ENCODE data around the gene TAX1BP3. TPM values are rescaled to one million over a fixed set of nuclear protein-coding genes. Genes with fewer than 3 reads are reported as not detected.

Gene TAX1BP3
- total and polyA plus RNA-seq, 12 donors: 134 to 206 (median 168) TPM

DNA sequence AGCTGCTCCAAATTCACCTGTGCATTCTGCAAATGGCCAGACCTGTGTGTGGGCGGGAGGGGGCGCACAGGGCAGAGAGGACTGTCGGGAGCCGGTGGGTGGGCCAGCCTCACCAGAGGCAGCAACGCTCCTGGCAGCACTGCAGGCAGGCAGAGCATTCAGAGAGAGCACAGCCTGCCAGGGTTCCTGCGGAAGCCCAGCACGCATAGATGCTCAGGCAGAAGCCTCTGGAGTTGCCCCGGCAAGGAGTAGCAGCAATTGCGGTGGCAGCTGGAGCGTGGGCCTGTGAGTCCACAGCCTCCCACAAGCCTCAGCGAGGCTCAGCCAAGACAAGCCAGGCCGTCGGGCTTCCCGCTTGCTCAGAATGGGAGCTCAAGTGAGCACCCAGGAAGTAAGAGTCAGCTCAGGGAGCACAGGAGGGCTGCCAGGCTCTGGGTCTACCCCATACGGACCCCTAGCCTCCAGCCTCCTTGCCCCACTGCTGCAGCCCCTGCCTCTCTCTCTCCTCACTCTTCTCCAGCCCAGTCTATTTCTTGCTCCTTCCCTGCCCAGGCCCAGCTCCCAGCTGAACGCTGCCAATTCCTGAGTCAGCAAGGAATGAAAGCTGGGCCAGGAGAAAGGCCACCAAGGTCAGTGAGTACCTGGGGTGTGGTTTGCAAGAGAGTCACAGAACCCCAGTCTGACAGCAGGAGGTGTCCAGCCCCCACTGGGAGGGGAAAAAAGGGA is 9.9 kb upstream of the TAX1BP3 start:
- peaks cover 0 to 8% (median 0%) of the 10 kb centered on the region in 9 donors for H3K36me3 ChIP-seq
- H3K27me3 ChIP-seq: peaks cover 0 to 7% (median 3%) of the 10 kb centered on the region in 7 donors
- DNase-seq (no peak), ATAC-seq (peak in 2 of 8 donors; percentile 7 to 13)
- no peak overlapping the region for H3K4me3 ChIP-seq
- no peak overlapping the region for H3K27ac ChIP-seq
- peaks cover 0 to 10% (median 0%) of the 10 kb centered on the region in 9 donors for H3K4me1 ChIP-seq
- WGBS, 2 donors: 59 to 62% methylated on average over 16 of the region's 16 CpGs
- H3K9me3 ChIP-seq: no peaks in the 10 kb centered on the region
- intact Hi-C loops (cut with DNase I): no loop called here
- TF ChIP-seq, protein P1, sequence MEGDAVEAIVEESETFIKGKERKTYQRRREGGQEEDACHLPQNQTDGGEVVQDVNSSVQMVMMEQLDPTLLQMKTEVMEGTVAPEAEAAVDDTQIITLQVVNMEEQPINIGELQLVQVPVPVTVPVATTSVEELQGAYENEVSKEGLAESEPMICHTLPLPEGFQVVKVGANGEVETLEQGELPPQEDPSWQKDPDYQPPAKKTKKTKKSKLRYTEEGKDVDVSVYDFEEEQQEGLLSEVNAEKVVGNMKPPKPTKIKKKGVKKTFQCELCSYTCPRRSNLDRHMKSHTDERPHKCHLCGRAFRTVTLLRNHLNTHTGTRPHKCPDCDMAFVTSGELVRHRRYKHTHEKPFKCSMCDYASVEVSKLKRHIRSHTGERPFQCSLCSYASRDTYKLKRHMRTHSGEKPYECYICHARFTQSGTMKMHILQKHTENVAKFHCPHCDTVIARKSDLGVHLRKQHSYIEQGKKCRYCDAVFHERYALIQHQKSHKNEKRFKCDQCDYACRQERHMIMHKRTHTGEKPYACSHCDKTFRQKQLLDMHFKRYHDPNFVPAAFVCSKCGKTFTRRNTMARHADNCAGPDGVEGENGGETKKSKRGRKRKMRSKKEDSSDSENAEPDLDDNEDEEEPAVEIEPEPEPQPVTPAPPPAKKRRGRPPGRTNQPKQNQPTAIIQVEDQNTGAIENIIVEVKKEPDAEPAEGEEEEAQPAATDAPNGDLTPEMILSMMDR (IDR thresholded peaks at IDR 0.05): no peak

- DNase-seq: no peak
- peaks cover 0 to 19% (median 0%) of the 10 kb centered on the region in 9 donors for H3K36me3 ChIP-seq
- H3K27me3 ChIP-seq: no peaks in the 10 kb centered on the region
- WGBS, 2 donors: 85 to 88% methylated on average over 11 of the region's 11 CpGs
- TF ChIP-seq, protein P1 (IDR thresholded peaks at IDR 0.05): no peak
- H3K4me3 ChIP-seq: no peak overlapping the region
- H3K27ac ChIP-seq: no peak overlapping the region
- intact Hi-C loops (cut with DNase I): no loop called here
- ATAC-seq: no peak
- H3K9me3 ChIP-seq: no peaks in the 10 kb centered on the region
- H3K4me1 ChIP-seq: peaks cover 0 to 4% (median 0%) of the 10 kb centered on the region in 9 donors
Measured at GRCh38 chr17:3675886-3676285, 7.5 kb upstream of the TAX1BP3 start.

- WGBS, 2 donors: 96 to 97% methylated on average over 4 of the region's 4 CpGs
Measured at GRCh38 chr17:3672571-3672970, 4.2 kb upstream of the TAX1BP3 start.

GRCh38 chr17:3669548-3669947 is 1.2 kb upstream of the TAX1BP3 start:
- Histone ChIP-seq H3K27me3 (no peaks in the 10 kb centered on the region), H3K4me3 (peak overlapping the region; percentile 68 to 99 (median 86)), H3K27ac (peak overlapping the region in 3 of 10 donors; percentile 95 to 99 (median 99)), H3K9me3 (no peaks in the 10 kb centered on the region), H3K4me1 (peaks cover 14 to 48% (median 40%) of the 10 kb centered on the region in 9 donors), H3K36me3 (peaks cover 0 to 29% (median 5%) of the 10 kb centered on the region in 9 donors)
- DNase-seq (no peak), ATAC-seq (no peak)
- WGBS, 2 donors: 47 to 48% methylated on average over 12 of the region's 12 CpGs
- intact Hi-C loops (cut with DNase I): loop anchor here in 1 of 10 donors (10.0 kb wide), 1 partner anchor 135 kb away; no protein-coding TSS in a partner anchor
- TF ChIP-seq, protein P1 (IDR thresholded peaks at IDR 0.05): no peak

More at GRCh38 chr17:3672571-3672970, 4.2 kb upstream of the TAX1BP3 start:
- DNase-seq: no peak
- intact Hi-C loops (cut with DNase I): no loop called here
- Histone ChIP-seq H3K4me1 (peaks cover 5 to 18% (median 13%) of the 10 kb centered on the region in 9 donors), H3K27ac (no peak overlapping the region), H3K27me3 (no peaks in the 10 kb centered on the region), H3K9me3 (no peaks in the 10 kb centered on the region), H3K36me3 (peaks cover 0 to 18% (median 0%) of the 10 kb centered on the region in 9 donors), H3K4me3 (no peak overlapping the region)
- ATAC-seq: no peak
- TF ChIP-seq, protein P1 (IDR thresholded peaks at IDR 0.05): no peak
